ENCODE measurements around the gene STT3A.

DNA sequence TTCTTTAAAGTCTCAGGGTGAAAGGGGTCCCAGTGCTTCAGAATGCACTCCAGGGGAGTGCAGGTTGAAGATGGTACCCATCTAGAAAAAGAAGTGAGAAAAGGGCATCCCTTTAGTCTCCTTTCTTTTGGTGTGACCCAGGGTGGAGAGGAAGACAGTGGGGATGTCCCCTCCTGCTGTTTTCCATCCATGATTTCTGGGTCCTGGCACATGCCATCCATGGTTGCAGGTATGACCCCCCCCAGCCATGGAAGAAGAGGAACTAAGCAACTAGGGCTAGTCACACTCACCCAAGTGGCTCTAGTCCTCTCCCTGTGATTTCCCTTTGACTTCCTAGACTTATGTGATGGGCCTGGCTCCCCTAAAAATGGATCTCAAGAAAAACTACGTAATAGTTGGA, 39.3 kb upstream of the STT3A start:
- TF ChIP-seq, protein P1, sequence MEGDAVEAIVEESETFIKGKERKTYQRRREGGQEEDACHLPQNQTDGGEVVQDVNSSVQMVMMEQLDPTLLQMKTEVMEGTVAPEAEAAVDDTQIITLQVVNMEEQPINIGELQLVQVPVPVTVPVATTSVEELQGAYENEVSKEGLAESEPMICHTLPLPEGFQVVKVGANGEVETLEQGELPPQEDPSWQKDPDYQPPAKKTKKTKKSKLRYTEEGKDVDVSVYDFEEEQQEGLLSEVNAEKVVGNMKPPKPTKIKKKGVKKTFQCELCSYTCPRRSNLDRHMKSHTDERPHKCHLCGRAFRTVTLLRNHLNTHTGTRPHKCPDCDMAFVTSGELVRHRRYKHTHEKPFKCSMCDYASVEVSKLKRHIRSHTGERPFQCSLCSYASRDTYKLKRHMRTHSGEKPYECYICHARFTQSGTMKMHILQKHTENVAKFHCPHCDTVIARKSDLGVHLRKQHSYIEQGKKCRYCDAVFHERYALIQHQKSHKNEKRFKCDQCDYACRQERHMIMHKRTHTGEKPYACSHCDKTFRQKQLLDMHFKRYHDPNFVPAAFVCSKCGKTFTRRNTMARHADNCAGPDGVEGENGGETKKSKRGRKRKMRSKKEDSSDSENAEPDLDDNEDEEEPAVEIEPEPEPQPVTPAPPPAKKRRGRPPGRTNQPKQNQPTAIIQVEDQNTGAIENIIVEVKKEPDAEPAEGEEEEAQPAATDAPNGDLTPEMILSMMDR (IDR thresholded peaks at IDR 0.05): no peak
- TF ChIP-seq POLR2A (IDR thresholded peaks at IDR 0.05; ENCODE audit: low read length) (no peak), JUN (IDR thresholded peaks at IDR 0.05) (no peak)

Measured in A549 (cell line).